HG03135 (cell line): ENCODE data around the gene PTGER3.

Experiments used
- ATAC-seq: cut with Tn5 transposase; IDR thresholded peaks from one replicate; pipeline ENCODE4 v1.9.1; 2021; ENCODE audit warnings: mild to moderate bottlenecking, moderate library complexity; ENCODE audit not compliant: unreplicated experiment

The PTGER3 gene

GRCh38 chr1:71053146-71053545 lies 5.5 kb upstream of the PTGER3 start:
- ATAC-seq = no peak

GRCh38 chr1:71049951-71050598 lies 2.5 kb upstream of the PTGER3 start:
- ATAC-seq = peak; percentile 63

GRCh38 chr1:71046891-71047634 lies 553 bp downstream of the PTGER3 start:
- ATAC-seq = peak; percentile 25

- no peak for ATAC-seq
These were observed 2.1 kb downstream of the PTGER3 start for GRCh38 chr1:71045463-71046028.

- ATAC-seq = no peak
These were observed 2.8 kb downstream of the PTGER3 start for GRCh38 chr1:71044833-71045232.

- ATAC-seq = no peak
These were observed 4.6 kb downstream of the PTGER3 start for GRCh38 chr1:71043065-71043464.

- ATAC-seq = no peak
These were observed 5.8 kb downstream of the PTGER3 start for GRCh38 chr1:71041806-71042205.

- no peak for ATAC-seq
These were observed 7.9 kb downstream of the PTGER3 start for GRCh38 chr1:71039661-71040262.

GRCh38 chr1:71038942-71039341 lies 8.7 kb downstream of the PTGER3 start:
- ATAC-seq = no peak

GRCh38 chr1:71037829-71038620 lies 9.6 kb downstream of the PTGER3 start:
- no peak for ATAC-seq

- no peak for ATAC-seq
These were observed 10.6 kb downstream of the PTGER3 start for GRCh38 chr1:71037066-71037465.

GRCh38 chr1:71033136-71033535 lies 14.5 kb downstream of the PTGER3 start:
- ATAC-seq = no peak

GRCh38 chr1:71031426-71031825 lies 16.2 kb downstream of the PTGER3 start:
- no peak for ATAC-seq

GRCh38 chr1:71030026-71030425 lies 17.6 kb downstream of the PTGER3 start:
- no peak for ATAC-seq

GRCh38 chr1:71028981-71029380 lies 18.6 kb downstream of the PTGER3 start:
- no peak for ATAC-seq

GRCh38 chr1:71027991-71028390 lies 19.6 kb downstream of the PTGER3 start:
- no peak for ATAC-seq

- ATAC-seq = no peak
These were observed 21.5 kb downstream of the PTGER3 start for GRCh38 chr1:71026093-71026492.

GRCh38 chr1:71023515-71023914 lies 24.1 kb downstream of the PTGER3 start:
- no peak for ATAC-seq

GRCh38 chr1:71019233-71019969 lies 28.2 kb downstream of the PTGER3 start:
- ATAC-seq = no peak

GRCh38 chr1:71018791-71019190 lies 28.8 kb downstream of the PTGER3 start:
- ATAC-seq = no peak
